AG09309 (cell line): ENCODE measurements around the gene FCGR2B.
"Not testable (repeated sequence)": the region's sequence is repeated elsewhere in the genome, so short reads cannot be mapped to it uniquely, and the experiment has no call there.

Experiments used
- DNase-seq: peaks from one replicate; pipeline ENCODE4 v3.0.0-alpha.2; 2010; ENCODE audit warnings: low read depth
- H3K4me3 ChIP-seq: 2 replicates; pipeline ENCODE4 v1.5.1; 2011; ENCODE audit warnings: mild to moderate bottlenecking, low read depth, low read length, moderate library complexity; ENCODE audit not compliant: control insufficient read depth
- TF ChIP-seq, protein P1 (sequence below): IDR thresholded peaks from 2 replicates; pipeline ENCODE4 v1.5.1; 2011; ENCODE audit warnings: mild to moderate bottlenecking, low read depth, low read length, inconsistent platforms; ENCODE audit not compliant: insufficient read depth, control insufficient read depth; ENCODE audit errors: missing control alignments

Gene FCGR2B

DNA sequence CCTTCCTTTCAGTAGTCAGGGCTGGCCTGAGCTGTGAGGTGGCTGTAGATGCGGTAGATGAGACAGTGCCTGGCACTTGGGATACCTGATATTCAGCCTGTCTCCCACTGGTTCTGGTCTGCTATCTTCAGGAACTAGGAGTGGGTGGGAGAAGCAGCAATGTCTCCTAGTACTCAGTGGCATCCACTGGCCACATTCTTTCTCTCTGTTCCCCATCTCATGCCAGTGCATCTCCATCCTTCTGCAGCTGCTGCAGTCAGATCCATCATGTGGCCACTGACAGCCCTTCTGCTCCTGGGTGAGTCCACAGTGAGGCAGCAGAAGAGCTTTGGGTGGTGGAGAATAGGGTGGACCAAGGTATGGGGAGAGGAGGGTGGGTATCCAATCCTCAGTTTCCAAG lies 59.5 kb downstream of the FCGR2B start:
- TF ChIP-seq, protein P1, sequence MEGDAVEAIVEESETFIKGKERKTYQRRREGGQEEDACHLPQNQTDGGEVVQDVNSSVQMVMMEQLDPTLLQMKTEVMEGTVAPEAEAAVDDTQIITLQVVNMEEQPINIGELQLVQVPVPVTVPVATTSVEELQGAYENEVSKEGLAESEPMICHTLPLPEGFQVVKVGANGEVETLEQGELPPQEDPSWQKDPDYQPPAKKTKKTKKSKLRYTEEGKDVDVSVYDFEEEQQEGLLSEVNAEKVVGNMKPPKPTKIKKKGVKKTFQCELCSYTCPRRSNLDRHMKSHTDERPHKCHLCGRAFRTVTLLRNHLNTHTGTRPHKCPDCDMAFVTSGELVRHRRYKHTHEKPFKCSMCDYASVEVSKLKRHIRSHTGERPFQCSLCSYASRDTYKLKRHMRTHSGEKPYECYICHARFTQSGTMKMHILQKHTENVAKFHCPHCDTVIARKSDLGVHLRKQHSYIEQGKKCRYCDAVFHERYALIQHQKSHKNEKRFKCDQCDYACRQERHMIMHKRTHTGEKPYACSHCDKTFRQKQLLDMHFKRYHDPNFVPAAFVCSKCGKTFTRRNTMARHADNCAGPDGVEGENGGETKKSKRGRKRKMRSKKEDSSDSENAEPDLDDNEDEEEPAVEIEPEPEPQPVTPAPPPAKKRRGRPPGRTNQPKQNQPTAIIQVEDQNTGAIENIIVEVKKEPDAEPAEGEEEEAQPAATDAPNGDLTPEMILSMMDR: no peak
- no peak overlapping the region for H3K4me3 ChIP-seq
- DNase-seq: no peak

DNA sequence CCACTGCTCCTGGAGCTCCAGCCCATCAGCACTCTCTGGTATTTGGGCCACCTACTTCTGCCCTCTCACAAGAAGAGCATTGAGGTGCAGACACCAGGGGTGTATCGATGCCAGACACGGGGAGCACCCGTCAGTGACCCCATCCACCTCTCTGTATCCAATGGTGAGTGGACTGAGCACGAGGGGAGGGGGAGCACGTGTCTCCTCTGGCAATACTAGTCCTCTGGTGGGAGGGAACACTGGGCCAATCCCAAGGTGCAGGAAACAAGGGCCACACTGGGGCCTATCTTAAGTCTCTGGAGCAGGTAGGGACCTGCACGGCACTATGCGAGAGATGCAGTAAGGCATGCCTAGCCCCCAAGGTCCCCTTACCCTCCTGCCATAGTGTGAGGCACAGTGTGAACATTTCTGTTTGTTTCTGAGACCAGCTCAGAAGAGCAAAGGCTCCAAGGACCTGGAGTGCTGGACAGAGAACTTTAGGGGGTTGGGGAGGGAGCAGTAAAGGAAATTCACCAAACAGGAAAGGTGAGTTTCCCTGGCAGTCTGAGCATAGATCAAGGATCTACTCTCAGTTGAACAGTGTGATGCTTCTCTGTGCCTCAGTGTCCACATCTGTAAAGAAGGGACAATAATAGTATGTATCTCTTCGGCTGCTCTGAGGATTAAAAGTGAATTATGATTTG lies 60.7 kb downstream of the FCGR2B start:
- H3K4me3 ChIP-seq: no peak overlapping the region
- TF ChIP-seq, protein P1: no peak
- DNase-seq: no peak

DNA sequence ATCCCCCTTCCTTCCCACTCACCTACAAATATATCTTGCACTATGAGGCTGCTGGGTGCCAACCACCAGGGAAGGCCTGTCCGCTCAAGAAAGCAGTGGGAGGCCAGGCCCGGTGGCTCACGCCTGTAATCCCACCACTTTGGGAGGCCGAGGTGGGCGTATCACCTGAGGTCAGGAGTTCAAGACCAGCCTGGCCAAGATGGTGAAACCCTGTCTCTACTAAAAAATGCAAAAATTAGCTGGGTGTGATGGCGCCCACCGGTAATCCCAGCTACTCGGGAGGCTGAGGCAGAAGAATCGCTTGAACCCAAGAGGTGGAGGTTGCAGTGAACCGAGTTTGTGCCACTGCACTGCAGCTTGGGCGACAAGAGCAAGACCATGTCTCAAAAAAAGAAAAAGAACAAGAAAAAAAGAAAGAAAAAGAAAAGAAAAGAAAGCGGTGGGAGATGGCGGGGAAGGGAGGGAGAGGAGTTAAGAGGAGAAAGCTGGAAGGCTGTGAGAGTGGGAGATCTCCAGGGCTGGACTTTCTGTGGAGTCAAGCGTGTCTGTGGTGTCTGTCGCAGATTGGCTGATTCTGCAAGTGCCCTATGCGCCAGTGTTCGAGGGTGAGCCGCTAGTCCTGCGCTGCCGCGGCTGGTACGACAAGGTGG lies 62.4 kb downstream of the FCGR2B start:
- not testable (repeated sequence) for DNase-seq
- H3K4me3 ChIP-seq: peak overlapping the region; percentile 85

DNA sequence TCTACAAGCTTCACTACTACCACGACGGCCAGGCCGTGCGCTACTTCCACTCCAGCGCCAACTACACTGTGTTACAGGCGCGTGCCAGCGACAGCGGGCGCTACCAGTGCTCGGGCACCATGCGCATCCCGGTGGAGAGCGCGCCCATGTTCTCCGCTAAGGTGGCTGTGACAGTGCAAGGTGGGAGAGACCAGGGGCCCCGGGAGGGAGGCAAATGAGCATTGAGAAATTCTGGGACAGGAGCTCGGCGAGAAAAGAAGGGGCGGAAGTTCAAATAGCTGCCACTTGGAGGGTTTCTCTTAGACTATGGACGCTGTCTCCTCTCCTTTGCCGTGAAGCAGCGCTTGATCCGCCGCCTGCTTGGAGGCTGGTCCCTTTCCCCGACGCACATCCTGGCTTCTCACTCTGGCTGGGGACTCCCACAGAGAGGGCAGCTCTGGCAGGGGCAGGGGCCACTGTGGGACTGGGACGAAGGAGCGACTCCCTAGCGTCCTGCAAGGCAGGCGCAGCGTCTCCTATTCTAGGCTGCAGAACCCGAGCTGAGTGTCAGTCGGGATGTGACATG lies 63.0 kb downstream of the FCGR2B start:
- TF ChIP-seq, protein P1: peak; percentile 51
- peak overlapping the region; percentile 85 for H3K4me3 ChIP-seq
- DNase-seq: no peak

DNA sequence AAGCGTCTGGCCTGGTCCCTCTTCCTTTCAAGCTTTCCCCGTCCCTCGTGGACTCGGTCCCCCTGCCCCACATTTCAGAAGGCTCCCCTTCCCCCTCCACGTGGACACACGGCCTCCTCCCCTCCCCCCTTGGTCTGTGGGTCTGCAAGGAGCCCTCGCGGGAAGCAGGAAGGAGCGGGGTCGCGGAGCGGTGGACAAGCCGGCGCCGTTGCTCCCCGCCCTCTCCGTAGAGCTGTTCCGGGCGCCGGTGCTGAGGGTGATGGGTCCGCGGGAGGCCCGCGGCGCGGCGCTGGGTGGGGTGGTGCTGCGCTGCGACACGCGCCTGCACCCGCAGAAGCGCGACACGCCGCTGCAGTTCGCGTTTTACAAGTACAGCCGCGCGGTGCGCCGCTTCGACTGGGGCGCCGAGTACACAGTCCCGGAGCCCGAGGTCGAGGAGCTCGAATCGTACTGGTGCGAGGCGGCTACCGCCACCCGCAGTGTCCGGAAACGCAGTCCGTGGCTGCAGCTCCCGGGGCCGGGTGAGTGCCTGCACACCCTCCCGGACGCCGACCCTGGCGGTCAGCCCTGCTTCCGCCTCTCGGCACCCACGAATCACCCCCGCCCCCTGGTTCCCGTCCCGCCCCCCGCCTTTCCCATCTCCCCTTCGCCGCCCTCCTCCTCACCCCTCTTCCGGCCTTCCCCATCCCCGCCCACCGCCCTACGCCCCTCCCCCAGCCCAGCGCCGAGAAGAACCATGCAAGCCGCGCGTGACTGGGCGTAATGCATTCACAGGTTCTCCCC lies 63.7 kb downstream of the FCGR2B start:
- DNase-seq: no peak
- peak overlapping the region; percentile 85 for H3K4me3 ChIP-seq
- TF ChIP-seq, protein P1: no peak

DNA sequence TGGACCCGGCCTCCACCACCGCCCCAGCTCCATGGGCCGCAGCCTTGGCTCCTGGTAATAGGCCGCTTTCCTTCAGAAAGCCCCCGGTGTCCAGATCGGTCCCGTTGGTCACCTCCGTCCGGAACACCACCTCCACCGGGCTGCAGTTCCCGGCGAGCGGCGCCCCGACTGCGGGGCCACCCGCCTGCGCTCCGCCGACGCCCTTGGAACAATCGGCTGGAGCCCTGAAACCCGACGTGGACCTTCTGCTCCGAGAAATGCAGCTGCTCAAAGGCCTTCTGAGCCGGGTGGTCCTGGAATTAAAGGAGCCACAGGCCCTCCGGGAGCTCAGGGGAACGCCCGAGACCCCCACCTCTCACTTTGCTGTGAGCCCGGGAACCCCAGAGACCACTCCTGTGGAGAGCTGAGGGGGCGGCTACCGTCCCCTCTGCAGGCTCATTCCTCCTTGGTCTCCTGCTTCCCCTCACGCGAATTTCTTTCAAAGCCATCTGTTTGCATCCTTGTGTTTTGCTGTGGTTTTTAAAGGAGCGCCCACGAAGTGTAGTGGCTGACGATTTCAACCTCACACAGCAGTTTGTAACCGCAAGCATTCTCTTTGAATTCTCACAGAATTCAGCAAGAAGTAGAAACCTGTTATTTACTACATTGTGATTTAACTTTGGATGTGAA lies 64.4 kb downstream of the FCGR2B start:
- DNase-seq: peak; percentile 74
- TF ChIP-seq, protein P1: no peak
- H3K4me3 ChIP-seq: peak overlapping the region; percentile 85
